ENCODE results near the gene SEMA5A. TPM values are rescaled to one million over a fixed set of nuclear protein-coding genes. Genes with fewer than 3 reads are reported as not detected.

Gene SEMA5A
- total and polyA plus RNA-seq, 2 of the 8 experiments (the other 6 are each of a cell fraction or from before 2014, with no cell fraction given) = 5.3 to 8.9 TPM

GRCh38 chr5:9218358-9218757, 327.5 kb downstream of the SEMA5A start:
- DNase-seq (ENCODE audit: low read depth in 1 of 2, low spot score in 2 of 2) = no peak
- H2BK5ac ChIP-seq (ENCODE audit: low read depth, low read length) = no peak overlapping the region
- H4K91ac ChIP-seq (replicated peaks; ENCODE audit: insufficient read length, low read length) = no peak overlapping the region
- H3K79me1 ChIP-seq (ENCODE audit: low read depth, low read length) = no peaks in the 10 kb centered on the region; the same call in 1 of the 2 replicates
- H3K36me3 ChIP-seq (ENCODE audit: control insufficient read depth in 2 of 4, insufficient read depth in 4 of 4, low read length in 3 of 4) = peaks cover 0 to 4% (median 0%) of the 10 kb centered on the region in 4 experiments; a peak in 2 of 8 replicates
- no peak overlapping the region for H2BK15ac ChIP-seq (ENCODE audit: low read length)
- H3K14ac ChIP-seq (ENCODE audit: insufficient read length) = no peak overlapping the region
- H3K4me2 ChIP-seq (ENCODE audit: insufficient read depth in 1 of 2, low read depth in 2 of 2, low read length in 2 of 2) = no peak overlapping the region
- no peak overlapping the region for H4K8ac ChIP-seq (ENCODE audit: extremely low read depth, insufficient read depth, low read length)
- H3K23ac ChIP-seq (ENCODE audit: insufficient read length) = no peak overlapping the region
- no peaks in the 10 kb centered on the region for H3K79me2 ChIP-seq (ENCODE audit: control insufficient read depth in 1 of 2, insufficient read depth in 2 of 2, low read length in 2 of 2)
- H3K4ac ChIP-seq (replicated peaks; ENCODE audit: insufficient read length, low read depth, low read length) = no peak overlapping the region
- no peak overlapping the region for H3K27ac ChIP-seq (ENCODE audit: low read depth, low read length)
- no peak overlapping the region for H2BK20ac ChIP-seq (ENCODE audit: low read length)
- no peak overlapping the region for H3K56ac ChIP-seq (replicated peaks; ENCODE audit: insufficient read length, low read depth, low read length)
- H2BK12ac ChIP-seq (ENCODE audit: low read depth, low read length) = no peak overlapping the region
- H3K9ac ChIP-seq (replicated peaks in 1 of 4; ENCODE audit: extremely low read depth in 1 of 4, low read depth in 3 of 4, low read length in 3 of 4) = no peak overlapping the region
- 95% methylated on average over 4 of the region's 4 CpGs; no CpG with 5 or more reads in 1 of the 2 experiments for WGBS, 2 experiments (ENCODE audit: extremely low coverage in 1 of 2, insufficient coverage in 1 of 2, insufficient read length in 1 of 2, insufficient replicate concordance in 2 of 2, low coverage in 1 of 2, low lambda C conversion rate in 2 of 2, missing lambda C conversion rate in 1 of 2)
- TF ChIP-seq CHD2 (IDR thresholded peaks at IDR 0.05; ENCODE audit: low read length) (no peak), TAF1 (IDR thresholded peaks at IDR 0.05; ENCODE audit: low read depth, low read length) (no peak), CTCF (IDR thresholded peaks at IDR 0.05; ENCODE audit: control extremely low read depth in 1 of 3, insufficient read depth in 1 of 3, low read depth in 1 of 3, low read length in 3 of 3) (no peak), RAD21 (IDR thresholded peaks at IDR 0.05 in 1 of 2, conservative IDR thresholded peaks at IDR 0.05 in 1 of 2; ENCODE audit: low read depth in 2 of 2, low read length in 2 of 2) (no peak), RNF2 (IDR thresholded peaks at IDR 0.05; ENCODE audit: borderline replicate concordance, low read depth, low read length, missing control alignments, poor library complexity, severe bottlenecking) (no peak), CEBPB (IDR thresholded peaks at IDR 0.05; ENCODE audit: low read depth, low read length) (no peak), SP4 (IDR thresholded peaks at IDR 0.05; ENCODE audit: low read length) (no peak), CTBP2 (IDR thresholded peaks at IDR 0.05; ENCODE audit: borderline replicate concordance, insufficient read depth, insufficient read length, low read length) (no peak), SRF (IDR thresholded peaks at IDR 0.05; ENCODE audit: low read depth, low read length) (no peak)
- POLR2A ChIA-PET (ENCODE audit: partially characterized antibody) = no interaction called here
- no peak overlapping the region for H2BK120ac ChIP-seq (replicated peaks; ENCODE audit: low read depth, low read length)
- FAIRE-seq = no peak
- no peak overlapping the region for H2AK5ac ChIP-seq (ENCODE audit: low read depth, low read length)
- H3K23me2 ChIP-seq (ENCODE audit: low read depth, low read length) = no peaks in the 10 kb centered on the region
- H4K20me1 ChIP-seq (replicated peaks in 1 of 2; ENCODE audit: control insufficient read depth in 1 of 2, insufficient read depth in 2 of 2, low read length in 2 of 2) = no peaks in the 10 kb centered on the region
- no peaks in the 10 kb centered on the region for H3K27me3 ChIP-seq (replicated peaks in 1 of 4; ENCODE audit: control insufficient read depth in 3 of 4, extremely low read depth in 1 of 4, insufficient read depth in 3 of 4, low read length in 3 of 4)
- peaks cover 7 to 12% (median 10%) of the 10 kb centered on the region in 4 experiments; a peak in 6 of 7 replicates for H3K4me1 ChIP-seq (replicated peaks in 1 of 4; ENCODE audit: control insufficient read depth in 3 of 4, insufficient read depth in 4 of 4, low read length in 3 of 4)
- peaks cover 0 to 3% of the 10 kb centered on the region in 2 experiments; a peak in 1 of 4 replicates for H3K9me3 ChIP-seq (ENCODE audit: insufficient read depth in 2 of 2, low read depth in 1 of 2, low read length in 1 of 2)
- no peak overlapping the region for H3K18ac ChIP-seq (ENCODE audit: extremely low read depth, low read length)
- H2AFZ ChIP-seq (ENCODE audit: low read length) = no peak overlapping the region
- CTCF ChIA-PET (ENCODE audit: partially characterized antibody) = interaction anchor here (1.1 kb wide), 1 partner anchor 326 kb away, joined by 3 read pairs; no protein-coding TSS in a partner anchor
- H3K4me3 ChIP-seq (ENCODE audit: extremely low read depth in 1 of 4, insufficient read depth in 2 of 4, low read depth in 3 of 4, low read length in 4 of 4) = no peak overlapping the region
- H4K5ac ChIP-seq (ENCODE audit: insufficient read length, low read depth, low read length) = no peak overlapping the region

All from H1 (cell line).